Activated T-cell treated with anti-CD3 and anti-CD28 coated beads for 48 hours (primary cell): ENCODE data around the gene CTDP1.
A peak's percentile ranks its signal among the peaks of the same experiment; 100 is the strongest.

ENCODE experiments used
- DNase-seq: peaks from one replicate; pipeline ENCODE4 v3.0.0-alpha.2; 2020; ENCODE audit warnings: low read depth

CTDP1 gene

DNA sequence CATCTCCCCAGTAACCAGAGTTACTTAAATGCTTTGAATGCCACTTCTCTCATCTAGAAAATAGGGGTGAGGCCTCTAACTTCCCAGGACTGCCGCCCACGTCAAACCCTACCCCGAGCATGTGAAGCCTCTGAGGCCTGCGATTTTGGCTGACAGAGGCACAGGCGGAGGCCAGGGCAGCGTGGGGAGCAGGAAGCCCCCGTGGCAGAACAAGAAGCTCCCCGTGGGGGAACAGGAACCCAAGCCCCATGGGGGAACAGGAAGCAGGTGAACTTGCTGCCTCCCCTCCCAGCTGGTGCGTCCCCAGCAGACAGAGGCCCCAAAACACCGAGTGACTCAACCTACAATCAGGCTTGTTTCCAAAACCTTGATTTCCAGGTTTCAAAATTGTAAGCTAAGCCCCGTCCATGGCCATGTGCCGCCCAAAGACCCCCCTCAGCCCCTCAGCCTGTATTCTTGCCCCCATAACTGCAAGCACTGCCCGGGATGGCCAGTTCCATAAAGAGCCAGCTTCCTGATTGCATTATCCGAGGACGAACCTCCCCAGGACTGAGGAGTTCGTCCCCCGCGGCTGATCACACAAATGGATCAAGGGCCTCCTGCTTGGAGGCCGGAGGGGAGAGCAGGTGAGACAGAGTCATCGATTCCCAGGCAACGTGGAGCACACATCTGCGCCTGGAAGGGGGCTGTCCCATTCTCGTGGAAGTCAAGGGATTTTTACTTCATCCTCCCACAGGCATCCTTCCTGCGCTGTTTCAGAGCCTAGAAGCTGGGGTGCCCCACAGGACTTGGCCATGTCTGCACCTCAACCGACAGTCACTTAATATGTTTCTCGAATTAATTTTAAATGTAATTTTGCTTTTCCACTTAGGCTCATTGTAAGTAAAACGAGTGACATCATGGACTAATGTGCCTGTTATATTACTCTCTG is 36.3 kb upstream of the CTDP1 start:
- no peak for DNase-seq

DNA sequence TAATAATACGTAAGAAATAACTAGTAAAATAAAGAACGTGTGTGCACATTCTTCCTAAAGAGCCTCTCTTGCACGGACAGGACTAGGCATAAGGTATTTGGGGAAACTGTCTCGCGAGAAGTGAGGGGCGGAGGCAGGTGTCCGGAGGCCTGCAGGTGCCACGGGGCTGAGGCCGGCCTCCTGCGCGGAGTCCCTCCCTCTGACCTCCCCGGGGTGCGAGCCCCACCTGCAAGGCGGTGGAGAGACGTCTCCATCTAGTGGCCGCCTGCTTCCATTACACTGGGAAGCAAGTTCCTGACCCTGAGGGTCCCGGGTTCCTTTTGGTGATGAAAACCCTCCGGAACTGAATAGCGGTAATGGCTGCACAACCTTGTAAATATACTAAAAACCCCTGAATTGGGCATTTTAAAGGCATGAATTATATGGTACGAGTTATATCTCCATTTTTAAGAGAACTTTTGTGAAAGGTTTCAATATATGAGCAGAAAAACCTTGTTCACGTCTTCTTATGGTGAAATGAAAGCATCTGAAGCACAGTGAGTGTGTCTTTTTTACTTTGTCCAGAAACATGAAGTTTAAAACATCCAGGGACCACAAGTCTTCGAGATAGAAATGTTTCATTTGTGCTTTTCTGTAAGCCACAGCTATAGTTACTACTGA is 35.5 kb upstream of the CTDP1 start:
- peak; percentile 70 for DNase-seq

DNA sequence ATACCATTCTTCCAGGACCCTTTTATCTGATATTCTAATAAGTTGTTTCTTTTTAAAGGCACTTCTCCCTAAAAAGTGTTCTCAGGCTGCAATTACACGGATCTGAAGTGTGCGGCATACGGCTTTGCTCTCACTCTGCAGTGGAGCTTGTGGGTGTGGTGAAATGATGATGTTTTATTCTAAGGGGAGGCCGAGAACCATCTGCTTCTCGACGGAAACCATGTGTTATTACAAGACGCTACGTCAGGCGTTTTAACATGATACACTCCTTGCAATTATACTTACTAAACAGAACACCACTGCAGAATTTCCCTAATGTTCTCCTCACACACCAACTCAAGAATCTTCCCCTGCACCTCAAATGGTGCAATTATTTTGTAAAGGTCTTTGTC is 34.9 kb upstream of the CTDP1 start:
- DNase-seq, result no peak

DNA sequence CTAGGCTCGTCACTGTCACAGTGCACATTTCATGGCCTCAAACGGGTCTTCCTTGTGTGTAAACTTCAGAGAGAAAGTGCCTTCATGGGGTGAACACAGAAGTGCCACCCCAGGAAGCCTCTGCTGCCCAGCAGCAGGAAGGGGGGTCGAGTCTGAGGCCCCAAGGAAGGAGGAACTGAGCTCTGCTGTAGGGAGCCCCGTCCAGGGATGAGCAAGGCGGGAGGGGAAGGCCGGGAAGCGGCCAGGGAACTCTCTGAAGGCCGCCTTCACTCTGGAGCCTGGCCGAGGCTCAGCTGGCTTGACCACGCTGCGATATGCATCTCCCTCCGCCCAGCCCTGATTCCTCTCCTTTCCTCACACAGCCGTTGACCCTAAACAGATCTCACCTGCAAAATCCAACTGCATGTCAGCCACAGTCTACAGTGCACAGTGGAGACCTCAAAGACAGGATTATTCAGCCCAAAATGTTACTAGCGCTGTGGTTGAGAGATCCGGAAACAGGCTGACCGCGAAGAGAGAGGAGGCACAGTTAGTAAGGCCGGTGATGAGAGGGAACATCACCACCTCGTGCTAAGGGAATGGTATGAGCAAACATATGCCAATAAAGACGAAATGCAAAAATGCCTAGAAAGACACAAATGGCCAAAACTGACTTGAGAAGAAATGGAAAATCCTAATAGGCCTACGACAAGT is 34.2 kb upstream of the CTDP1 start:
- no peak for DNase-seq

DNA sequence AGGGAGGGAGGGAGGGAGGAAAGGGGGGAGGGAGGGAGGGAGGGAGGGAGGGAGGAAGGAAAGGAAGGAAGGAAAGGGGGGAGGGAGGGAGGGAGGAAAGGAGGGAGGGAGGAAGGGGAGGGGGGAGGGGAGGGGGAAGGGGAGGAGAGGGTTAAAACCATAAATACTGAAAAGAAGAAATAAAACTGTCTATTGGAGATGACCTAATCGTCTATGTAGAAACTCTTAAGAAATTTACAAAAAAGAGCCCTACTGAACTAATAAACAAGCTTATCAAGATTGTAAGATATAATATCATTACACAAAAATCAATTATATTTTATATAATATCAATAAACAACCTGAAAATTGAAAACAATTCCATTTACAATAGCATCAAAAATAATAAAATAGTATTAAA is 32.3 kb upstream of the CTDP1 start:
- no peak for DNase-seq

DNA sequence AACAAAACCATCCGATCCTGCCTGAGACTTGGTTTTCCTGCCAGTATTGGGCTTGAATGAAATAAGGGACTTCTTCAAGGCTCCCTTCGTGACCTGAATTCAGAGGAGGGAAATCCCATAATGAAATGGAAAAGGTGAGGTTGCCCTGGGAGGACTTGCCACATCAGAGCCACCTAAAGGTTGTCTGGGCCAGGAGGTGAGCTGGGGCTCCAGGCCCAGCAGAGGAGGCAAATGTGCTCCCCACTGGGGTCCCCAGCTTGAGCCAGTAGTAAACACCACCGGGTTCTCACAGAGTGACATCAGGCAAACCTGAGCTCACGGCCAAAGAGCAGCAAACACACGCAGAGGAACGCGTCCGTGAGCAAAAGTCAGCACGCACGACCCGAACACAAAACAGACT is 28.6 kb upstream of the CTDP1 start:
- DNase-seq, result no peak

DNA sequence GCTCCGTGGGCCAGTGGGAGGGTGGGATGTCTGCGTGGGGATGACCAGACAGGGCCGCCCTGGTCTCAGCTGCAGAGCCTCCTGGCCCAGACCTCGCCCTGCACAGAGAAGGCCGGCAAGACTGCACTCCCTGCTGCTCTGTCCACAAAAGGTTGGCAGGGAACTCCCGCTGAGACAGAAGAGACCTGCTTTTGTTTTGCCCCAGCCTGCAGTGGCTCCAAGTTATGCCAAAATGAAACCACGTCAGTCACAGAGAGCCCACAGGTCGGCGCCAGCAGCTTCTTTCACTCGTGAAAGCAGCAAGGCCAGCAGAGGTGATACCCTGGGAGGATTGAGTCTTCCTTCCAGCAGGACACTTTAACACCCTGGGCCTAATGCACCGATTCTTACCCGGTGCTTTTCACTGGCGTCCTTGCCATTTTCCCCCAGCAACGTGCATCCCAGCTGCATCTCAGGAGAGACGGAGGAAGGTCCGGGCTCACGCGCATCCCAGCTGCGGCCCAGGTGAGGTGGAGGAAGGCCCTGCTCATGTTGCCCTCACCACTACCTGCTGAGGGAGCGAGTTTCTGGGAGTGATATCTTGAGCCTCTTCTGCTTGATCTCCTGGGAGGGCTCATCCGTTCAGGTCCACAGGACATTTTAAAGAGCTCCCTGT is 22.1 kb upstream of the CTDP1 start:
- DNase-seq, result no peak

DNA sequence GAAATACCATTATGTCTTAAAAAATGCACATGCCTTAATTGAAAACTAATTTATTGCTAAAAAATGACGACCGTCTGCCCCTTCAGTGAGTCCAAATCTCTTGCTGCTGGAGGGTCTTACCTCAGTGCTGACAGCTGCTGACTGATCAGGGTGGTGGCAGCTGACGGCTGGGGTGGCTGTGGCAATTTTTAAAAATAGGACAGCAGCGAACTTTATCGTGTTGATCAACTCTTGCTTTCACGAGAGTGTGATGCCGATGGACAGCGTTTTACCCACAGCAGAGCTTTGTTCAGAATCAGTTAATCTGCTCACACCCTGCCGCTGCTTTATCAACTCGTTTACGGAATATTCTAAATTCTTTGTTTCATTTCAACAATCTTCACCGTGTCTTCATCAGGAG is 21.2 kb upstream of the CTDP1 start:
- DNase-seq, result no peak

DNA sequence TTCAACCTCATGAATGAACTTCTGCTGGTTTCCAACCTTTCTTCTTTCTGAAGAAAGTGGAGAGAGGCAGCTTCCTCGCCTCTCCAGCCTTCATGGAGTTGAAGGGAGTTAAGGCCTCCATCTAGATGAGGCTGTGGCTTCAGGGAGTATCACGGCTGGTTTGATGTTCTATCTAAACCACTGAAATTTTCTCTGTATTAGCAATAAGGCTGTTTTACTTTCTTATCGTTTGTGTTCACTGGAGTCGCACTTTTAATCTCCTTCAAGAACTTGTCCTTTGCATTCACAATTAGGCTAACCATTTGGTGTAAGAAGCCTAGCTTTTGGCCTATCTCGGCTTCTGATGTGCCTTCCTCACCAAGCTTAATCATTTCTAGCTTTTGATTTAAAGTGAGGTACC is 19.9 kb upstream of the CTDP1 start:
- no peak for DNase-seq

DNA sequence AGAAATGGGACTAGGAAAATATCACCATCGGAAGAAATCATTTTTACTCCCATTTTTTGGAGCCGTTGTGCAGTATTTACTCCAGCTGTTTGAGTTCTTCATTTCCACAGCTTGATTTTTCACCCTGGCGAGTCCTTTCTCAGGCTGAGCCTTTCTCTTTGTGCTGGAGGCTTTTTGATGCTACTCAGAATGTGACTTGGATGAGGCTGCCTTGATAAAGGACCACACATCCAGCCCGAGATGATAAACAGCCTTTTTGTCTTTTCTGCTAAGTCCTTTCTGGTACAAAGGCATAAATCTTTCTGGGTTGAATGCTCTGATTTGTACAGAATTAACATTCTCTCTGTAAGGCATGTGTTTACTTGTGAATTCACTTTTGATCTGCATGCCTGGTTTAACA is 17.6 kb upstream of the CTDP1 start:
- no peak for DNase-seq

DNA sequence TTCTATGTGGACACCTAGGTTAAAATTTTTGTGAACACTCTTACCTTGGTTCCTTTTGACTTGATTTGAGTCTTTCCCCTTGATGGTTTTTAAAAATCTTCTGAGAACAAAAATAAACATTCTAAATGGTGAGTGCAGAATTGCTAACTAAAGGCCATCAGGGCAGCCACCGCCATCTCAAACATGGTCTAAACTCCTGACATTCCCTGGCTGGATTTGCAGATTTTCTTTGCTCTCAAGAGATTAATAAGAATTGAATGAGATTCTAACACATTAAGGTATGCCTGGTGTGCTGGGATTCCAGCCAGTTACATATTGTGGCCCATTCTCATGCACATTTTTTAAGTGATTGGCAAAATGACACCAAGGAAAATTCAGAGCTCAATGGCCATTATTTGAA is 17.2 kb upstream of the CTDP1 start:
- DNase-seq, result no peak

DNA sequence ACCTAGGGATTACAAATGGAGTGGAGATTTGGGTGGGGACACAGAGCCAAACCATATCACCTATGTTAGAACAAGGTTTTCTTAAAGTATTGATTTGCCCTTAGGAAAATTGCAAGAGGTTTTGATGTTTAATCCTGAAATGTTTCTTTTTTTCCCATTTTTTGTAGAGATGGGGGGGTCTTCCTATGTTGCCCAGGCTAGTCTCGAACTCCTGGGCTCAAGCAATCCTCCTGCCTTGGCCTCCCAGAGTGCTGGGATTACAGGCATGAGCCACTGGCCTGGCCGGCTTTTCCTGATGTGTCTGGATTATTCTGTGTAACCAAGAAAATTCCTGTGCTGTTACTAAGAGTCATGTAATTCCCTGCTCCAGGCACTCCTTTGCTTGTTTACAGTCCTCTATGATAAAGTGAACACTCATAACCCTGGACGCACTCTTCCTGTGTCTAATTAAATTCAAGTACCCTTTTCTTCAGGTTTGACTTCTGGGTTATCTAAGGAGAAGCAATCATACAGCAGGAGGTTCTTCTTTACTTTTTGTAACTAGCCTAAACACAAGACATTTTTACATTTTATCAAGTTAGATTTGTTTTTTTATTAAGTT is 15.0 kb upstream of the CTDP1 start:
- DNase-seq, result no peak

DNA sequence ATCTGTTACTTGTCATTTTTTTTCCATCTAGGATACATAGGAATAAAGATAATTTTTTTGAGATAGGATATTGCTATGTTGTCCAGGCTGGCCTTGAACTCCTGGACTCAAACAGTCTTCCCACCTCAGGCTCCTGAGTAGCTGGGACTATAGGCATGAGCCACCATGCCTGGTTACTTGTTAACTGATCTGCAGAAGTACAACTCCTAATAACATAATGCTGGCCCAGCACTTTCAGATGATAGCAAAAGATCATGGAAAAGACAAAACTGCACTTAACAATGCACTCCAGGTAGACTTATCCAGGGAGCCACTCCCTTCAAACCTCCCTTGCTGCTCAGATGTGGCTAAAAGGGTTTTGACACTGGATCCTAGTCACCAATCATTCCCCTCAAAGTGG is 11.4 kb upstream of the CTDP1 start:
- no peak for DNase-seq

DNA sequence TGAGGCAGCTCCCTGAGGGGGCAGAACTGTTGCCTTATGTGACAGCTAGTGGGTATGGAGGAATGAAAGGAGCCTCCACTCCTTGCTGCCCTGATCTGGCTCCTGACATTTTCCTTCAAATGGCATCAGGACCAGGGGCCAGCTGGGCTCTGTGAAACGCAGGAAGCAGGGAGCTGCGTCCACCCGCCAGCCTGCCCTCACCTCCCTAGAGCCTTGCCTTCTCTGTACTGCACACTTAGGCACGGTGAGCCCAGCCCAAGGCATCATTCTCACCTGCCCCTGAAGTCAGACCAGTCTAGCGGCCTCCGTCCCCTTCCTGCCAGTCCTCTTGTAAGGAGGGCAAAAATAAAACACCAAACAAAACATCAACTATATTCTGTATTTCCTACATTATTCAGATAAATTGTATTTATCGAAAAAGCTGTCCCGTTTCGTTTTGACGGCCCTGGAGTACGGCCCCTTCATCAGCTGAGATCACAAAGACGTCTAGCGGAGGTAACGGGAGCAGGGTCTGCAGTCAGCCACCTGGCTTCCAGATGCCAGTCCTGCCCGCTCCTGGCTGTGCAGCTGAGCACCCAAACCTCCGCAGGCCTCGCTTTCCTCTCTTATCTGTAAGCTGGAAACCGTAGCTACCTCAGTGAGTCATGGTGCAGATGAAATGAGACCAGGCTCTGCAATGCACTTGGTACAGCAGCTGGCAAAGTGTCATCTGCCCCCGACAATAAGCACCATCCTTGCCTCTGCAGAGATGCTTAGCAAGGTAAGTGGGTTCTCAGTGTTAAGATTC is 6.9 kb upstream of the CTDP1 start:
- DNase-seq, result no peak

DNA sequence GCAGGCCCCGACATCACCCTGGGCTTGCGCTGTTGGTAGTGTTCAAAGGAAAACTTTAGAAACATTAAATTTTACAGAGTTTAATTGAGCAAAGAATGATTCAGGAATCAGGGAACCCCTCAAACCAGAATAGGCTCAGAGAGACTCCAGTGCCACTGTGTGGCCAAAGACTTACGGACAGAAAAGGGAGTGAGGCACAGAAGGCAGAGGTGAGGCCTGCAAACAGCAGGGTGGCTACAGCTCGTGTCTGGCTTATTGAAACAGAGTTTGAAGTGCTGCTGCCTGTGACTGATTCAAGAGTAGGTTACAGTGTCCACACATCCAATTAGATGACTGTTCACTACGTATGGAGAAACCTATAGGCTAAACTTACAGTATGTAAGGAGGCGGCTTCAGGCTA is 2.4 kb upstream of the CTDP1 start:
- DNase-seq, result no peak

DNA sequence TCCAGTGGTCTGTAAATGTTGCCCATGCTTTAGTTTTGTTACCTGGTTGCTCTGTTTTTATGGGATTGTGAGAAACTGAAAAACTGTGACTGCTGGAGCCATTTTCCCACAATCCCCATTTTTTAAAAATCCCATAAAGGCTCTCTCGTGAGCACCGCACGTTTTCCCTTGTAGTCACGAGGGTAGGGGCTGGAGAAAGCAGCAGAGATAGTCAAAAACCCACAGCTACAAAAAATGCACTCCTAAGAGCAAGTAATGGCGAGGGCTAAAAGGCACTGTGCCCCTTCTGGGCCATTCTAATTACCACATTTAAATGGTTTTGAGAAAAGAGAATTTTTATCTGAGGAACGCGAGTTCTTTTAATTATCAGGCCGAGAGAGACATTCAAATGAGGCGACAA is 1.8 kb upstream of the CTDP1 start:
- DNase-seq, result no peak

DNA sequence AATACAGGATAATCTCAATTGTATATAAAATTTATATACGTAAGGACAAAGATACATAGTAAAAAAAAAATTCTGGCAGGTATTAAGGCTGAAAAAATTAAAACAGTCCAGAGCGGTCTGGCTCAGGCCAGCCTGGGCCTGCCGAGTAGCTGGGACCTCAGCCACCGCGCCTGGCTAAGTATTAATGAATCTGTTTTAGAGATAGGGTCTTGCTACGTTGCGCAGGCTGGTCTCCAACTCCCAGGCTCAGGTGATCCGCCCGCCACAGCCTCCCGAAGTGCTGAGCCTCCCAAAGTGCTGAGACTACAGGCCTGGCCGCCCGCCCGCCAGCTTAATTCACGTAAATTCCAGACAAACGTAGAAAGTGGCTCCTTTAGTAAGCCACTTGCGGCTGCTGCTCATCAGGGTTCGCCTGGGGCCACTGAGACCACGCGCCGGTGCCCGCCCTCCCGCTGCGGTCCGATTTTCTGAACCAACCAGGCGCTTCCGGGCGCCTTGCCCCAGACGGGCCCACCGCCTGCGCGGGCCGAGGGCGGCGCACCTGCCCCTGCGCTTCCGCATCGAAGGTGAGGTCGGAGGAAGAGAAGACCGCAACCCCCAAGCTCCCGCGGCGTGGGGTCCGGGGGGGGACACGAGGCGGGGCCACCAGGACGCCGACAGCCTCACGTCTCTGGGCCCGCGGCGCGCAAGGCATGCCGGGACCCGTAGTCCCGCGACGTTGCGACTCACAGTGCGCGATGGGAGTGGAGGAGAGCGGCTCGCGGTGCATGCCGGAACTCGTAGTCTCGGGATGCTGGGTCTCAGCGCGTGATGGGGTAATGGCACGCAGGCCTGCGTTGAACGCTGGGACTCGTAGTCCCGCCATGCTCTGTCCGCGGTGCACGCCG is 695 bp upstream of the CTDP1 start:
- DNase-seq, result peak; percentile 97

DNA sequence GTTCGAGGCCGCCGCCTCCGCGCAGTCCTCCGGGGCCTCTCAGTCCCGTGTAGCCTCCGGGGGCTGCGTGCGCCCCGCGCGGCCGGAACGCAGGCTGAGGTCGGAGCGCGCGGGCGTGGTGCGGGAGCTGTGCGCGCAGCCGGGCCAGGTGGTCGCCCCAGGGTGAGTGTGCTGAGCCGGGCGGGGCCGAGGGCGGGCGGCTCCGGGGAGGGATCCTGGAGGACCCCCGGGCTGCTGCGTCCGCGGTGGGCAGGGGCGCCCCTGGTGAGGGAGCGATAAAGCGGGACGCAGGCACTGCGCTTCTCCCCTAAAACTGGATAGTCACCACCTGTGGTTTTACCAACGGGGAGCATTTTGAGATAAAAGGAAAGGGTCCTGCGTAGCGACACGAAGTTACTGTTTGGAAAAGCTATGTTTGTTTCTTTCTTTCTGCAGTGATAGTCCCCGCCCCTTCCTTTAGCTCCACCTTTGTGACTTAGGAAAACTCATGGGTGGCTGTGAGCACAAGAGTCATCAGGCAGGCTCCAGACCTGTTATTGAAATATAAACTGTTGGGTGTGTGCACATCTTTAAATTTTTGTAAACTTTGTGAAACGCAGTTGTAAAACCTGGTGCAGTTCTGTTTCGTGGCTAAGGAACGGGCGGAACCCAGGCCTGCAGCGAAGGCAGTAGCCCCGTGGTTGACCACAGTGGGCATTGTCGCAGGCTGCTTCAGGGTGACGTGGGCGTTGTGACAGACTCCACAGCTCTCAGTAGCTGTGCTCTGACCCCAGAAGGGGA is 687 bp downstream of the CTDP1 start:
- peak; percentile 52 for DNase-seq

DNA sequence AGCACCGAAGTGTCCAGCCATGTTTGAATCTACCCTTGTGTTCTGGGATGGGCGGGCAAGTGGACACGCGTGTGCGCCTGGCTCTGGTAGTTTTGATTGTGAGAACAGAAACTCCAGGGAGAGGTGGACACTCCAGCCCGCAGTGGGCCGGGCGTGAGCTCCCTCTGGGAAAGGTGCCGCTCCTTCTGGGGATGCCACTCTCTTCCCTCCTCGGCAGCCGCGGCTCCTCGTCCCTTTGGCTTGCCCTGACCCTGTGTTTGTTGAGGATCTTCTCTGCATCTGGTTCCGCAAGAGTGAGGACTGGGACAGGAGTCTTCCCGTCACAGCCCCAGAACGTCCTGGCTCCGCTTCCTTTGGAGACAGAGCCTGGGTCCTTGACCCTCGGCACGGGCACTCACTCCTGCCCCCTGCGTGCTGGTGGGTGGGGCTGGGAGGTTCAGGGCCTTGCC is 1.3 kb downstream of the CTDP1 start:
- no peak for DNase-seq
